ENCODE measurements around the gene APBA2. TPM values are rescaled to one million over a fixed set of nuclear protein-coding genes. Genes with fewer than 3 reads are reported as not detected.
"Not testable (repeated sequence)": the region's sequence is repeated elsewhere in the genome, so short reads cannot be mapped to it uniquely, and the experiment has no call there.

APBA2 gene
- total RNA-seq, 1 donor from 2014 or later, result 4.2 TPM

- H3K27ac ChIP-seq (ENCODE audit: low read depth, low read length), result no peak overlapping the region
- H3K4me1 ChIP-seq (ENCODE audit: control insufficient read depth in 3 of 3, insufficient read depth in 3 of 3, low read length in 3 of 3), result no peaks in the 10 kb centered on the region
- H3K27me3 ChIP-seq (ENCODE audit: control insufficient read depth in 3 of 3, insufficient read depth in 3 of 3, low read length in 3 of 3), result no peaks in the 10 kb centered on the region
- H3K4me3 ChIP-seq (ENCODE audit: low read length in 3 of 3), result no peak overlapping the region
- no peaks in the 10 kb centered on the region for H3K9me3 ChIP-seq (ENCODE audit: control insufficient read depth in 3 of 3, low read length in 3 of 3)
- no peak overlapping the region for H3K9ac ChIP-seq (ENCODE audit: low read depth in 1 of 3, low read length in 3 of 3)
- H3K36me3 ChIP-seq (ENCODE audit: control insufficient read depth in 3 of 3, insufficient read depth in 3 of 3, low read length in 3 of 3), result no peaks in the 10 kb centered on the region
These were observed 149.0 kb downstream of the APBA2 start for GRCh38 chr15:29034593-29035335.

DNA sequence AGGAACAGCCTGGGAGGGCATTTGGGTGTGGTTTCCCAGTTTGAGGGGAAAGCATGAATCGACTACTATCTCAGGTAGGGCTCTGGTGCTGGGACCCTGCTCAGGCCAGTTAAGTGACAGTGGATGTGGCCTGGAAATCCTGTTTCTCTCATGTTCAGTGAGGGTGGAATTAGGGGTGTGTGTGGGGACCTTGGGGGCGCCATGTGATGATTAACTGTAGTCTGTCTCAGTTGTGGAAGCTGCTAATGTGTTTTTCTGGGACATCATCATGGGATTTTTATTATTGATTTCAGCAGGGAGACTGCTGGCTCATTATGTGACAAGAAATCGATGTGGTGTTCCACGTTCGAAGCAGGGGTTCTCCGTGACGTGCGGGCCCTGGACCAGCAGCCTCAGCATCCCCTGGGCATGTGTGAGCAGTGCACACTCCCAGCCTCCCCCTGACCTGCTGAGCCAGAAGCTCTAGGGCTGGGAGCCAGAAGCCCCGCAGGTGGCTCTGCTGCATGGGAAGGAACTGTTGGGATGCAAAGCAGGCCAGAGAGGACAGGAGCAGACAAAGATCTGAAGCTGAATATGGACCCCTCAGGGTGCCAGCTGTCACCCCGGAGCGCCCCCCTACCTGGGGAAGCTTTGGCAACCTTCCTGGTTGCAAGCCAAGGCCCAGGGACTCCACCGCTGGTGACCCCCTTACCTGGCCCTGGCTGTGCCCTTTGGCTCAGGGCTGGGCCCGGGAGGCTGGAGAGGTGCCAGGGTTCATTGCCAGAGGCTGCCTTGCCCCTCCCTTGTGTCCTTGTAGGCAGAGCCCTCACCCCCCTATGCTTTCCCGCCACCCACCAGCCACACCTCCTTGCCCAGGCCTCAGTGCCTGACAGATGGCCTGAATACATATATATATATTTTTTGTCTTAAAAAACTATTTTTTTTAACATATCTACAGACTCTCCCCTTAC, 149.8 kb downstream of the APBA2 start:
- H3K9me3 ChIP-seq (ENCODE audit: control insufficient read depth in 3 of 3, low read length in 3 of 3), result no peaks in the 10 kb centered on the region
- no peak overlapping the region for H3K9ac ChIP-seq (ENCODE audit: low read depth in 1 of 3, low read length in 3 of 3)
- no peaks in the 10 kb centered on the region for H3K36me3 ChIP-seq (ENCODE audit: control insufficient read depth in 3 of 3, insufficient read depth in 3 of 3, low read length in 3 of 3)
- H3K4me1 ChIP-seq (ENCODE audit: control insufficient read depth in 3 of 3, insufficient read depth in 3 of 3, low read length in 3 of 3), result no peaks in the 10 kb centered on the region
- no peak overlapping the region for H3K4me3 ChIP-seq (ENCODE audit: low read length in 3 of 3)
- H3K27ac ChIP-seq (ENCODE audit: low read depth, low read length), result no peak overlapping the region
- H3K27me3 ChIP-seq (ENCODE audit: control insufficient read depth in 3 of 3, insufficient read depth in 3 of 3, low read length in 3 of 3), result no peaks in the 10 kb centered on the region

DNA sequence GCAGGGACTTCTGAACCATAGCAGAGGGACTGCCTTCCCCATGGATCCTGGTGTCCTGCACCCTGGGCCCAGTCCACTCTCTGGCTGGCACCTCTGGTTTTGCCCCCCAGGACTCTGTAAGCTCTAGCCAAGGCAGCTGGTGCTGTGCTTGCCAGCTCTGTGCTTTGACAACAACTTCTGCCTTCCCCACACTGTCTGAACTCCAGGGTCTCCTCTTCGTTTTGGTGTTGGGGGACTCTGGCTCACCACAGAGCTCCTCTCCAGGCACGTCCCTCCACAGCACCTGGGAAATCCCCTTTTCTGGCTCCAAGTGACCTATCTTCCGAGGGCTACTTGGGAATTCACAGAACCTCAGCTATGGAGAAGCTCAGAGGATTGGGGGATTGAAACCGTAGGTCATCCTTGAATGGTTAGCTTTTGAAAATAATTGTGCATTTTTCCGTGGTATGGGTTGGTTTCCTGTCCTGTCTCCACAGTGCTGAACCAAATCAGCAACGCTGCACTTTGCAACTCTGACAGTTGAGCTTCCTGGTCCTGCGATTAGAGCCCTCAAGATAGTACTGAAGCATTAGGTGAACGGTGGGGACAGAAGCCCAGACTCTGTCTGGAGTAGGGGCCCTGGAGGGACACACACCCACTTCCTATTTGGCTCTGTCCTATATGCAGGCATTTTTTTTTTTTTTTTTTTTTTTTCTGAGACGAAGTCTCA, 152.4 kb downstream of the APBA2 start:
- Histone ChIP-seq H3K9ac (ENCODE audit: low read depth in 1 of 3, low read length in 3 of 3) (no peak overlapping the region), H3K36me3 (ENCODE audit: control insufficient read depth in 3 of 3, insufficient read depth in 3 of 3, low read length in 3 of 3) (no peaks in the 10 kb centered on the region), H3K4me3 (ENCODE audit: low read length in 3 of 3) (no peak overlapping the region), H3K9me3 (ENCODE audit: control insufficient read depth in 3 of 3, low read length in 3 of 3) (no peaks in the 10 kb centered on the region), H3K27me3 (ENCODE audit: control insufficient read depth in 3 of 3, insufficient read depth in 3 of 3, low read length in 3 of 3) (no peaks in the 10 kb centered on the region), H3K27ac (ENCODE audit: low read depth, low read length) (no peak overlapping the region), H3K4me1 (ENCODE audit: control insufficient read depth in 3 of 3, insufficient read depth in 3 of 3, low read length in 3 of 3) (no peaks in the 10 kb centered on the region)

DNA sequence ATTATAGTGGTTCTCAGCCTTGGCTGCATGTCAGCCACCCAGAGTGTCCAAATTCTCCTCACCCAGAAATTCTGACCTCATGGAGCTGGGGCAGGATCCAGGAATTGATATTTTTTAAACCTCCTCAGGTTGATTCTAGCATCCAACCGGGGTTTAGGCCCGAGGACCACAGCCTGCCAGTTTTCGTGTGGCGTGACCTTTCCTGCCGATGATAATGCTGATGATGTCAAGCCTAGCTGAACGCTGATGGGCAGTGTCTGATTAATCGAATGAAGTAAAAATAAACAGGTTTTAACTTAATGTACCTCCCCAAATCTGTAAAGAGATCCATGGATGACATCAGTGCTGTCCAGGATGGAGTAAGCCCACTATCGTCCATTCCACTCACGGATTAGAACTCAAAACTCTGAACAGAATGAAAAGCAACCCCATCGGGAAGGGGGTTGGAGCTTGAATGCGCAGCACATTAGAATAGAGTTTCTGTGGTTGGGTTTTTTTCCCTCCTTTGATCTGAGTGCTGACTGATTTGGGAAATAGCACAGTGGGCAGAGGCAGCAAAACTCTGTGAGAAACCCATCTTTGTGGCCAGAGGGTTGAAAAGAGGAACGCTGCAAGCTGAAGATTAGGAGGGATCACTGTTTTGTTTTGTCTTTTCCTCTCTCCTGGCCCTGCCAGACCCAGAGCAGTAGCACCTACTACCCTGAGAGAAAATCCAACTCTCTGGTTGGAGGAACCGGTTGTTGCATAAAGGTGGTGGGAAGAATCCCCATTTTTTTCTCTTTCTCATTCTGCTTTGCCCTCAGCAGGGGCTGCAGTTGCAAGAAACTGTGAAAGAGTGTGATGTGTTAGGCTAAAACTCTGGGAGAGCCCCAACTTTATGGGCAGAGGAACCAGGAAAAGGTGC, 153.9 kb downstream of the APBA2 start:
- H3K27ac ChIP-seq (ENCODE audit: low read depth, low read length), result no peak overlapping the region
- H3K9me3 ChIP-seq (ENCODE audit: control insufficient read depth in 3 of 3, low read length in 3 of 3), result no peaks in the 10 kb centered on the region
- no peaks in the 10 kb centered on the region for H3K36me3 ChIP-seq (ENCODE audit: control insufficient read depth in 3 of 3, insufficient read depth in 3 of 3, low read length in 3 of 3)
- no peak overlapping the region for H3K4me3 ChIP-seq (ENCODE audit: low read length in 3 of 3)
- H3K4me1 ChIP-seq (ENCODE audit: control insufficient read depth in 3 of 3, insufficient read depth in 3 of 3, low read length in 3 of 3), result no peaks in the 10 kb centered on the region
- H3K9ac ChIP-seq (ENCODE audit: low read depth in 1 of 3, low read length in 3 of 3), result no peak overlapping the region
- no peaks in the 10 kb centered on the region for H3K27me3 ChIP-seq (ENCODE audit: control insufficient read depth in 3 of 3, insufficient read depth in 3 of 3, low read length in 3 of 3)

- no peak overlapping the region for H3K4me3 ChIP-seq (ENCODE audit: low read length in 3 of 3)
- no peak overlapping the region for H3K9ac ChIP-seq (ENCODE audit: low read depth in 1 of 3, low read length in 3 of 3)
- H3K27me3 ChIP-seq (ENCODE audit: control insufficient read depth in 3 of 3, insufficient read depth in 3 of 3, low read length in 3 of 3), result no peaks in the 10 kb centered on the region
- H3K9me3 ChIP-seq (ENCODE audit: control insufficient read depth in 3 of 3, low read length in 3 of 3), result no peaks in the 10 kb centered on the region
- H3K4me1 ChIP-seq (ENCODE audit: control insufficient read depth in 3 of 3, insufficient read depth in 3 of 3, low read length in 3 of 3), result no peaks in the 10 kb centered on the region
- no peak overlapping the region for H3K27ac ChIP-seq (ENCODE audit: low read depth, low read length)
- H3K36me3 ChIP-seq (ENCODE audit: control insufficient read depth in 3 of 3, insufficient read depth in 3 of 3, low read length in 3 of 3), result no peaks in the 10 kb centered on the region
These were observed 154.6 kb downstream of the APBA2 start for GRCh38 chr15:29040370-29040751.

DNA sequence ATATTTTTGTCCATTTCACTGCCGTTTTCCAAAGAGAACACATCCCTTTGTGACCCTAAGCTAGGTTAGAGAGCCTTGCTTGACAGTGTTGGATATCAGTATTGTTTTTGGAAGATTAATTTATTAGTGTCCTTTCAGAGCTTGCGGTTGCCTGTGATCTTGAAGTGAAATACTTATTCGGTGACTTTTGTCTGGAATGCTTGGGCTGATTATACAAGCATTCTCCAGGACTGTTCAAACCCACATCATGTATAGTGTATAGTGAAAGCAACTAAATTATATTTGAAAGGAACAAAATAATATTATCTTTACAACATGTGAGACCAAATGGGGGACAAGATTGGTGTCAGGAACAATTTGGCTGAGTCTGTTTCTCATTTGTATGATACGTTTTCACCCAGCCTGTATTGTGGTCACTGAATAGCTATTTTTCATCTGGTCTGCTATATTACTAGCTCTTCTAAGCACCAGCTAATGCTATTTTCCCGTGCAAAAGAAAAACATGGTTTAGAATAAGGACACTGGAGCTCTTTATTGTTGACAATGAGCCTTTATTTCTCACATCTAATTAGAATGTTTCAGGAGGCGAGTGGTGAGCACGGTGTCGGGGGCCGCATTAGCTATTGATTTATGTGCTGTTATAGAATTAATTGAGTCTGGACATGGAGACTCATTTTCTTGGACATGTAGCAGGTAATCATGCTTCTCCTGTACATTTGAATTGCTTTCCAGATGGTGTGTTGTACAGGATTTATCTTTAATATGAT, 158.1 kb downstream of the APBA2 start:
- Histone ChIP-seq H3K4me3 (ENCODE audit: low read length in 3 of 3) (no peak overlapping the region), H3K4me1 (ENCODE audit: control insufficient read depth in 3 of 3, insufficient read depth in 3 of 3, low read length in 3 of 3) (no peaks in the 10 kb centered on the region), H3K27ac (ENCODE audit: low read depth, low read length) (no peak overlapping the region), H3K36me3 (ENCODE audit: control insufficient read depth in 3 of 3, insufficient read depth in 3 of 3, low read length in 3 of 3) (no peaks in the 10 kb centered on the region), H3K9me3 (ENCODE audit: control insufficient read depth in 3 of 3, low read length in 3 of 3) (no peaks in the 10 kb centered on the region), H3K9ac (ENCODE audit: low read depth in 1 of 3, low read length in 3 of 3) (no peak overlapping the region), H3K27me3 (ENCODE audit: control insufficient read depth in 3 of 3, insufficient read depth in 3 of 3, low read length in 3 of 3) (no peaks in the 10 kb centered on the region)

- no peak overlapping the region for H3K27ac ChIP-seq (ENCODE audit: low read depth, low read length)
- H3K4me1 ChIP-seq (ENCODE audit: control insufficient read depth in 3 of 3, insufficient read depth in 3 of 3, low read length in 3 of 3), result no peaks in the 10 kb centered on the region
- H3K9ac ChIP-seq (ENCODE audit: low read depth in 1 of 3, low read length in 3 of 3), result no peak overlapping the region
- H3K4me3 ChIP-seq (ENCODE audit: low read length in 3 of 3), result no peak overlapping the region
- no peaks in the 10 kb centered on the region for H3K36me3 ChIP-seq (ENCODE audit: control insufficient read depth in 3 of 3, insufficient read depth in 3 of 3, low read length in 3 of 3)
- no peaks in the 10 kb centered on the region for H3K9me3 ChIP-seq (ENCODE audit: control insufficient read depth in 3 of 3, low read length in 3 of 3)
- peaks cover 0 to 3% (median 0%) of the 10 kb centered on the region in 3 donors for H3K27me3 ChIP-seq (ENCODE audit: control insufficient read depth in 3 of 3, insufficient read depth in 3 of 3, low read length in 3 of 3)
These were observed 158.7 kb downstream of the APBA2 start for GRCh38 chr15:29044503-29044901.

GRCh38 chr15:29045161-29045560, 159.4 kb downstream of the APBA2 start:
- not testable (repeated sequence) for H3K27ac ChIP-seq (ENCODE audit: low read depth, low read length); H3K4me3 ChIP-seq (ENCODE audit: low read length in 3 of 3); H3K9me3 ChIP-seq (ENCODE audit: control insufficient read depth in 3 of 3, low read length in 3 of 3); H3K4me1 ChIP-seq (ENCODE audit: control insufficient read depth in 3 of 3, insufficient read depth in 3 of 3, low read length in 3 of 3); H3K27me3 ChIP-seq (ENCODE audit: control insufficient read depth in 3 of 3, insufficient read depth in 3 of 3, low read length in 3 of 3); H3K9ac ChIP-seq (ENCODE audit: low read depth in 1 of 3, low read length in 3 of 3); H3K36me3 ChIP-seq (ENCODE audit: control insufficient read depth in 3 of 3, insufficient read depth in 3 of 3, low read length in 3 of 3)

DNA sequence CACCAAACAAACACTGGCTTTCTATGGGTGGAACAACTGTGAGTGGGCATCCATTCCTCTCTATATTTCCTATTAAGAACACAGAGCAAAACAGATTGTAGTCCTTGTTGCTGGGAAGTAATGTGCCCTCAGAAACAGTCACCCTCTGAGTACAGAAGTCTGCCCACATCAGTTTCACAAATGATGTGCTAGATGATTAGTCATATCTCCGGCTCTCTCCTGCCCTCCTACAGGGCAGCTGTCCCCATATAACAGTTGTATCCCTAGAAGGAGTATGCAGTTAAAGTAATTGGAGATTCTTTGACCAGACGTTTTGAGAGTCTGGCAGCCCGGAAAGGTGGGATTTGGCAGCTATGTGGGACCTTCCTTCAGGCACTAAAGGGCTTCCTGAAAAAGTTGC, 159.9 kb downstream of the APBA2 start:
- no peak overlapping the region for H3K27ac ChIP-seq (ENCODE audit: low read depth, low read length)
- H3K9me3 ChIP-seq (ENCODE audit: control insufficient read depth in 3 of 3, low read length in 3 of 3), result no peaks in the 10 kb centered on the region
- H3K36me3 ChIP-seq (ENCODE audit: control insufficient read depth in 3 of 3, insufficient read depth in 3 of 3, low read length in 3 of 3), result no peaks in the 10 kb centered on the region
- no peaks in the 10 kb centered on the region for H3K4me1 ChIP-seq (ENCODE audit: control insufficient read depth in 3 of 3, insufficient read depth in 3 of 3, low read length in 3 of 3)
- H3K27me3 ChIP-seq (ENCODE audit: control insufficient read depth in 3 of 3, insufficient read depth in 3 of 3, low read length in 3 of 3), result peaks cover 0 to 3% (median 0%) of the 10 kb centered on the region in 3 donors
- no peak overlapping the region for H3K9ac ChIP-seq (ENCODE audit: low read depth in 1 of 3, low read length in 3 of 3)
- H3K4me3 ChIP-seq (ENCODE audit: low read length in 3 of 3), result no peak overlapping the region
